ENCODE data around the gene HCFC1.

Gene HCFC1

DNA sequence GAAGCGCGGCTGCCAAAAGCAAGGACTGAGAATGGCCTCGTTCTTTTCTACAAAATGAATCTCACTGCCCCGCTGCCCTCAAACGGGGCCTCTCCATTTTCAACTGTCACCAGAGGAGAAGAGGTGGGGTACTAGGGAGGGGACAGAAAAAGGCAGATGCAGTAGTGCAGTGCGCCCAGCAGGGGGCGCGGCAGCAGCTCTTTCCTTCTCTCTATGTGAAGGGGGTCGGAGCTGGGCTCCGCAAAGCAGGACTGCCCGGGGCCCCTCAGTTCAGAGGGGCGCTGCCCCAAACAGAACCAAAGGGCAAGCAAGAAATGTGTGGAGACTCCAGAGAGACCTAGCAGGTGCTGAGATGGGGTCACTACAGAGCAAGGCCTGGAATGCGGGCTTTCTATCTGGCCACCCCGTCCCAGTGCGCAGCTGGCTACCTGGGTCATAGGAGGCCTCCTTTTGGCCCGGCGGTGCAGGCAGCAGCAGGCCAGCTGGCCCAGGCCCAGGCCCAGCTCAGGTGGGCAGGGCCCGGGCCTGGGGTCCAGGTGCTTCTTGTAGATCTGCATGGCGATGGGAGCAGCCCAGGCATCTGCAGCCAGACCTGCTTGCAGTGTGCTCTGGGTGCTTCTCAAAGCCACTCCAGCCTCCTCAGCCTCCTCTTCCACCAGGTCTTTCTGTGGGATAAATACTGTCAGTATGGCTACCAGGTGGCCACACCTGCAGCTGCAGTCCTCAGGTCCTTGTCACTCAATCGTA lies 42.2 kb upstream of the HCFC1 start:
- Mint-ChIP-seq H3K4me3 (no peak overlapping the region), H3K4me1 (peaks cover 8% of the 10 kb centered on the region), H3K36me3 (ENCODE audit: insufficient read depth) (peaks cover 31% of the 10 kb centered on the region), H3K9me3 (no peaks in the 10 kb centered on the region), H3K27me3 (no peaks in the 10 kb centered on the region), H3K27ac (ENCODE audit: low read depth) (no peak overlapping the region)
- ATAC-seq (replicated peaks; ENCODE audit: extremely low read depth, poor library complexity, severe bottlenecking) (peak; percentile 65), DNase-seq (ENCODE audit: low spot score in 2 of 2) (no peak)

DNA sequence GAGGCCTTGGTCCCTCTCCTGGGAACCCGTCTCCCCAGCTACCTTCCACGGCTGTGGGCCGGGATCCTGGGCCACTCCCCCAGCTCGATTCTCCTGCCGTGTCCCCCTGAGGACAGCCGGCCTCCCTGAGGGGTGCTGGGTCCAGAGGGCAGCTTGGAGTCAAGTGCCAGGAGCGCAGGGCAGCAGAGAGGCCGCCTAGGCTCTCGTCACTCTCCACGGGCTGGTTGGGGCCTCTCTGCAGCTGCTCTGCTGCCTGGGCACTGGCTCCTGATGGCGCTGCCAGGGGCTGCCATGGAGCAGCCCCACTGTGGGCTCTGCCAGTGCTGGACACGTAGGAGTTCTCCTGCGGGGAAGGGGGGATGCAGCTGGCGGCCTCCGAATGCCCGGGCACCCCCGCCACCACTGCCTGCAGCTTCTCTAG lies 41.4 kb upstream of the HCFC1 start:
- no peaks in the 10 kb centered on the region for H3K27me3 Mint-ChIP-seq
- DNase-seq (ENCODE audit: low spot score in 2 of 2), result no peak
- no peak overlapping the region for H3K27ac Mint-ChIP-seq (ENCODE audit: low read depth)
- H3K4me3 Mint-ChIP-seq, result no peak overlapping the region
- peaks cover 5% of the 10 kb centered on the region for H3K4me1 Mint-ChIP-seq
- H3K9me3 Mint-ChIP-seq, result no peaks in the 10 kb centered on the region
- H3K36me3 Mint-ChIP-seq (ENCODE audit: insufficient read depth), result peaks cover 27% of the 10 kb centered on the region
- ATAC-seq (replicated peaks; ENCODE audit: extremely low read depth, poor library complexity, severe bottlenecking), result no peak

DNA sequence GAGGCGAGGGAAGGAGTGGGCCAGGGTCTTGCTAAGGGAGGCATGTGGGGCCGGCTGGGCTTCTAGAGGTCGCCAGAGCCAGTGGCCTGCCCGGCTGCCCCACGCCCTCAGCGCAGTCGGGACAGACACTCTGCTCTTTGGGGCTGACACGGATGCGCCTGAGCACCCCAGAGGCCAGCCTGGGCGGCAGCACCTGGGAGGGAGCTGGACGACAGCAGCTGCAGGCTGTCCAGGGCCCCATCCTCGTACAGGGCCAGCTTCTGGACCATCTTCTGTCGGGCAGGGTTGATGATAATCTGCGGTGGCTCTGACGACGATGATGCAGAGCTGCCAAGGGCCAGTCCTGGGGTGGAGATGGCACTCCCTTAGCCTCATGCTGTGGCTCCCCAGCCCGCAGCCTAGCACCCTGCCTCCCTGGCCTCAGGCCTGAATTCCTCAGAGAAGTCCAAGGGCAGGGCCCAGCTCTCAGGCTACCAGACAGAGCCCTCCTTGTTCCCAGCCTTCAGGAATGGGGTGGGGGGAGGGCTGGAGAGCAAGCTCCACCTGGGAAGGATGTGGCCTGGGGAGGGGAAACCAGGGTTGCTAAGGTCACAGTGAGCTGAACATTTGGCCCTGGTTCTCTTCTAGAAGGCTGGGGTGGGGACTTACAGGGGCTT lies 40.8 kb upstream of the HCFC1 start:
- Mint-ChIP-seq H3K36me3 (ENCODE audit: insufficient read depth) (peaks cover 30% of the 10 kb centered on the region), H3K27ac (ENCODE audit: low read depth) (no peak overlapping the region), H3K4me1 (peaks cover 11% of the 10 kb centered on the region), H3K4me3 (no peak overlapping the region), H3K27me3 (no peaks in the 10 kb centered on the region), H3K9me3 (no peaks in the 10 kb centered on the region)
- ATAC-seq (replicated peaks; ENCODE audit: extremely low read depth, poor library complexity, severe bottlenecking) (no peak), DNase-seq (ENCODE audit: low spot score in 2 of 2) (no peak)

DNA sequence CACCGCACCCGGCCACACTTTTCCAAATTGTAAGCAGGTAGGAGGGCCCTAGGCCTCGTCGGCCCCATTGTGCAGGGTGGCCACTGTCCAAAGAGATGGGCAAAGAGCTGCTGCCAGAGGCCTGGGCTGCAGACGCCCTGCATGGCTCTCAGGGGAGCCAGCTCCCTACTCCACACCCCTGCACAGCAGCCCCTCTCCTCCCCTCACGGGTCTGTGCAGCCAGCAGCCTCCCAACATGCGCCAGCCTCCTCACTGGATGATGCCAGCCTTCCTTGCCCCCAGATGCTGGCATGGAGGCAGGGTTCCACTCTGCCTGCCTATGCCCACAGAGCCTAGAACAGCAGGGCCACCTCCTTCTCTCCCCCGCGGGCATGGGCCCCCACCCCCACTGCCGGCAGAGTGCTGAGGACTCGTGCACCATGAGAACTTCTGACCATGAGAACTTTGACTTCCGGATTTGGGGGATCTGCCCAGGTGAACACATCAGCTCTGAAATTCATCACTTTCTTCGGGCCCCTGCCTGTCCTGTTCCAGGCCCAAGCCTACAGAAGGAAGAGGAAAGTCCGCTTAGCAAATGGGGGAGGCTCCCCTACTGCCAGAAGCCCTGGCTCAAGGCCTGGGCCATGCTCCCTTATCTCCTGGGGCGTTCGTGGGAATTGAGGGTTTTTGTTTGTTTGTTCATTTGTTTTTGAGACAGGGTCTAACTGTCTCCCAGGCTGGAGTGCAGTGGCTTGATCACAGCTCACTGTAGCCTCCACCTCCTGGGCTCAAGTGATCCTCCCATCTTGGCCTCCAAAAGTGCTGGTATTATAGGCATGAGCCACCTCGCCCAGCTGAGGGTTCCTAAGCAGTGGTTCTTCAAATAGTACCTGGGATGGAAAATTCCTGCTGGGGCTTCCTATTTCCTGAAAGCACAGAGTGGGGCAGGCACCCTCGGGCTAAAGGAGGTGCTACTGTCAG lies 40.0 kb upstream of the HCFC1 start:
- ATAC-seq (replicated peaks; ENCODE audit: extremely low read depth, poor library complexity, severe bottlenecking) (no peak), DNase-seq (ENCODE audit: low spot score in 2 of 2) (no peak)
- no peaks in the 10 kb centered on the region for H3K27me3 Mint-ChIP-seq
- no peaks in the 10 kb centered on the region for H3K9me3 Mint-ChIP-seq
- peak overlapping the region; percentile 38 for H3K27ac Mint-ChIP-seq (ENCODE audit: low read depth)
- peaks cover 11% of the 10 kb centered on the region for H3K4me1 Mint-ChIP-seq
- H3K4me3 Mint-ChIP-seq, result no peak overlapping the region
- peaks cover 27% of the 10 kb centered on the region for H3K36me3 Mint-ChIP-seq (ENCODE audit: insufficient read depth)

DNA sequence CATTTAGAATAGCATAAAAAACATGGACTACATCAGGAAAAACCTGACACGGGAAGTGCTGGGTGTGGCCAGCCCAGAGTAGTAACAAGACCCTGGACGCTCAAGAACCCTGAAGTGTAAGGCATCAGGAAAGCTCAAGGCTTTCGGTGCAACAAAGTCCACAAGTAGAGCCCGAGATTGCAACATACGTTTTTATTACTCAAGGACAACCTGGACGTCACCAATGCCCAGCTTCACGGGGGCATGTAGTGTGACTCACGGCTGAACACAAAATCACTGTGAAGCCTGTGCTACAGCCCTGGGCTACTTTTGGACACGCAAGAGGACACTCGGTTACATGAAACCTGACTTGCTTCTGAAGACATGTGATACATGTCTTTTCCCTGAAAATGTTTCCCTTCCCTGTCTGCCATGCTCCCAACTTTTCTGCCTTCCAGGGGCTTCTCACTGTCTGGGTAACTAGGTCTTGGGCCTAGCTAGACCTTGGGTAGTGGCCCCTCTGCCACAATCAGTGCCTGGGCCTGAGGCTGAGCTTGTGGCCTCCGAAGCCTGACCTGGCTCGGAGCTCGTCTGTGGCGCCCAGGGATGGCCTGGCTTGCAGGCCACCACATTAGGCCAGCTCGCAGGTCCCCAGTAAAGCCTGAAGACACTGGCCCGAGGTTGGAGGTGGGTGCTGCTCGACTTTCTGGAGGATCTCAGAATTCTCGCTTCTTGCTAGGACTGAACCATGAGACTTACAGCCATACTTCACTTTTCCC lies 38.9 kb upstream of the HCFC1 start:
- Mint-ChIP-seq H3K27ac (ENCODE audit: low read depth) (no peak overlapping the region), H3K36me3 (ENCODE audit: insufficient read depth) (peaks cover 21% of the 10 kb centered on the region), H3K9me3 (no peaks in the 10 kb centered on the region), H3K4me1 (peaks cover 6% of the 10 kb centered on the region), H3K4me3 (no peak overlapping the region), H3K27me3 (no peaks in the 10 kb centered on the region)
- DNase-seq (ENCODE audit: low spot score in 2 of 2), result no peak
- ATAC-seq (replicated peaks; ENCODE audit: extremely low read depth, poor library complexity, severe bottlenecking), result no peak

DNA sequence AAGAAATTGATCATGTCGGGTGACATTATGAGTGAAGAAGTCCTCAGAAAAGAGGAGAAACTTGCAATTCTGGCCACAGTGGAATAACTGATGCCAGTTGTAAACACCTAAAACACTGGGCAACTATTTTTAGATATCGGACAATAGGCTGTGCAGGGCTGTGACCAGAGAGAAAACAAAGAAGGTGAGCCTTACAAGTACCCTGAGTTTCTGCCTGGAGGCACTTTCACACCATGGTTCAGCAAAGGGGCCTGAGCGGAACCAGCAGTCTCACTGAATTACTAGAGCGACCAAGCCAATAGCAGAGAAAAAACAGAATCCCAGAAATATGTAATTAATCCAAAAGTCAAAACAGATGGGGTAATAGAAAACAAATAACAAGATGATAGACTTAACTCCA lies 36.9 kb upstream of the HCFC1 start:
- Mint-ChIP-seq H3K9me3 (no peaks in the 10 kb centered on the region), H3K4me1 (peaks cover 10% of the 10 kb centered on the region), H3K4me3 (no peak overlapping the region), H3K36me3 (ENCODE audit: insufficient read depth) (peaks cover 12% of the 10 kb centered on the region), H3K27me3 (no peaks in the 10 kb centered on the region), H3K27ac (ENCODE audit: low read depth) (peak overlapping the region; percentile 84)
- no peak for ATAC-seq (replicated peaks; ENCODE audit: extremely low read depth, poor library complexity, severe bottlenecking)
- DNase-seq (ENCODE audit: low spot score in 2 of 2), result no peak

DNA sequence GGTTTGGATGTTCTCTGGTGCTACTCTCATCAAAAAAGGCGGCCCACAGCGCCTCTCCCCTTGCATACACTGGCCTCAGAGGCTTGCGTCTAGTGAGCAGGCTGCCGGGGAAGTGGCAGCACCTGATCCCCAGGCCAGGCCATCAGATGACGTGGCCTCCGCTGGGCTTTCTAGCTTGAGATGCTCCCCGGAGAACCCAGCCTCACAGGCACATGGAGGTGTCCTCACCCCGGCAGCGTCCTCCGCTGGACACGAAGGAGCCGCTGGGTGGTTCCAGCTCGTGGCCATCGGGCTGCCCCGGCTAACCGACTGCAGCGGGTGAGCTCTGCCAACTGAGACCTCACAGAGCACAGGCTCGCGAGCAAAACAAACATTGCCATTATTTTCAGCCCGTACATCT lies 35.3 kb upstream of the HCFC1 start:
- Mint-ChIP-seq H3K4me1 (peaks cover 24% of the 10 kb centered on the region), H3K4me3 (no peak overlapping the region), H3K27ac (ENCODE audit: low read depth) (no peak overlapping the region)

DNA sequence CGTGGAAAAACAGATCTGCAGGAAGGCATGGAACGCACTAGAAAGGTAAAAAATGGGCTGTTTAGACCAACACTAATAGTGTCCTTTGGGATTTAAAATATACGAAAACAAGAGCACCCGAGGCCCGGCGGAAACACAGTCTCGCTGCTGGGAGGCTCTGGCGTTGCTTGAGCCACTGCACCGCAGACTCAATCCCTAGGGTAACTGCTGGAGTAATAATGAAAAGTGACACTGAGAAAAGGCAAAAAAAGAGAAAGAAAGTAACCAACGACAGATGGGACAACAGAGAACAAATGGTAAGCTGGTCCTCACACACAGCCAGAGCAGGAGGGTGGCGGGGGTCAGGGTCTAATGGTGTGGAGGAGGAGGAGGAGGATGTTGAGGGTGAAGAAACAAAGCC lies 32.7 kb upstream of the HCFC1 start:
- Mint-ChIP-seq H3K9me3 (no peaks in the 10 kb centered on the region), H3K4me1 (peaks cover 28% of the 10 kb centered on the region), H3K27me3 (no peaks in the 10 kb centered on the region), H3K27ac (ENCODE audit: low read depth) (no peak overlapping the region), H3K4me3 (no peak overlapping the region), H3K36me3 (ENCODE audit: insufficient read depth) (peaks cover 8% of the 10 kb centered on the region)
- ATAC-seq (replicated peaks; ENCODE audit: extremely low read depth, poor library complexity, severe bottlenecking) (no peak), DNase-seq (ENCODE audit: low spot score in 2 of 2) (no peak)

More for the DNA sequence above, 35.3 kb upstream of the HCFC1 start:
- ATAC-seq (replicated peaks; ENCODE audit: extremely low read depth, poor library complexity, severe bottlenecking) (no peak), DNase-seq (ENCODE audit: low spot score in 2 of 2) (no peak)
- H3K36me3 Mint-ChIP-seq (ENCODE audit: insufficient read depth), result peaks cover 11% of the 10 kb centered on the region
- no peaks in the 10 kb centered on the region for H3K9me3 Mint-ChIP-seq
- no peaks in the 10 kb centered on the region for H3K27me3 Mint-ChIP-seq

DNA sequence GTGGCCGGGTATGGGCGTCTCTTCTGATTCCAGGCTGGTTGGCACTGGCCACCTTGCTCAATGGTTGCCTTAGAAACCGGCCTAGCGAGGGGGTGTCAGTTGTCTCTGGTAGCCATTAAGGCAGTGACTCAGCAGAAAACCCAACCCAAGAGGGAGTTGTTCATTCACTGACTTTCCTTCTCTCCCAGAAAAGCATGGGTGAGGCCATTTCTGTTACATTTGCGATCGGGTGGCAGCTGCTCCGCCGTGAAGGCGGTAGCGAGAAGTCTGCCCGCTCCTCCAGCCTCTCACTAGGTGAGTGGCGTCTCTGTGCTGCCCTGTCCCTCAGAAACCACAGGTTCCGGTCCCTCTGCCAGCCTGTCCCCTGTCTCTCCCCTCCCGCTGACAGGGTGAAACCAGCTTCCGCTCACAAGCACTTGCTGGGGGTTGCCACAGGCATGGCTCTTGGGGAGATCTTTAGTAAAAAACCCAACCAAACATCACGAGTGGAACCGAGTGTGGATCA lies 30.6 kb upstream of the HCFC1 start:
- Mint-ChIP-seq H3K36me3 (ENCODE audit: insufficient read depth) (peaks cover 1% of the 10 kb centered on the region), H3K27me3 (no peaks in the 10 kb centered on the region), H3K9me3 (no peaks in the 10 kb centered on the region), H3K4me1 (peaks cover 22% of the 10 kb centered on the region), H3K4me3 (peak overlapping the region; percentile 74), H3K27ac (ENCODE audit: low read depth) (peak overlapping the region; percentile 78)
- DNase-seq (ENCODE audit: low spot score in 2 of 2), result peak in 1 of 2 donors; percentile 38
- ATAC-seq (replicated peaks; ENCODE audit: extremely low read depth, poor library complexity, severe bottlenecking), result peak; percentile 89

DNA sequence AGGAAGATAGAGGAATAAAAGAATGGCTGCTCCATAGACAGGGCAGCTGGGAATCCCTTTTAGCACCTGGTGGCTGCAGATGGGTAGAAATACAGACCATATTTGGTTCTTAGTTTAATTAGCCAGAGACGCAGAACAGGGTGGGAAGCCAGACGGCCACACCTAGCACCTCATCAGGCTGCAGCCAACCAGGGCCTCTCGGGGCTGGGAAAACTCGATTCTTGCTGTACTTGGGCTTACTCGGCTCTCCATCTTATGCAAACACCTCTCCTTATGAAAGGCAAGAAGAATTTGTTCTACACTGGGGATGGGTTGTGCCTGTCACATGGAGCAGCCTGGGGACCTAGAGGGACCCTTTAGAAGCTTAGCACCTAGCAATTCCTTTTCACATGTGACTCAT lies 28.4 kb upstream of the HCFC1 start:
- Mint-ChIP-seq H3K4me3 (no peak overlapping the region), H3K4me1 (peaks cover 22% of the 10 kb centered on the region), H3K36me3 (ENCODE audit: insufficient read depth) (peaks cover 1% of the 10 kb centered on the region), H3K27ac (ENCODE audit: low read depth) (no peak overlapping the region), H3K9me3 (no peaks in the 10 kb centered on the region), H3K27me3 (no peaks in the 10 kb centered on the region)
- DNase-seq (ENCODE audit: low spot score in 2 of 2), result no peak
- ATAC-seq (replicated peaks; ENCODE audit: extremely low read depth, poor library complexity, severe bottlenecking), result no peak

DNA sequence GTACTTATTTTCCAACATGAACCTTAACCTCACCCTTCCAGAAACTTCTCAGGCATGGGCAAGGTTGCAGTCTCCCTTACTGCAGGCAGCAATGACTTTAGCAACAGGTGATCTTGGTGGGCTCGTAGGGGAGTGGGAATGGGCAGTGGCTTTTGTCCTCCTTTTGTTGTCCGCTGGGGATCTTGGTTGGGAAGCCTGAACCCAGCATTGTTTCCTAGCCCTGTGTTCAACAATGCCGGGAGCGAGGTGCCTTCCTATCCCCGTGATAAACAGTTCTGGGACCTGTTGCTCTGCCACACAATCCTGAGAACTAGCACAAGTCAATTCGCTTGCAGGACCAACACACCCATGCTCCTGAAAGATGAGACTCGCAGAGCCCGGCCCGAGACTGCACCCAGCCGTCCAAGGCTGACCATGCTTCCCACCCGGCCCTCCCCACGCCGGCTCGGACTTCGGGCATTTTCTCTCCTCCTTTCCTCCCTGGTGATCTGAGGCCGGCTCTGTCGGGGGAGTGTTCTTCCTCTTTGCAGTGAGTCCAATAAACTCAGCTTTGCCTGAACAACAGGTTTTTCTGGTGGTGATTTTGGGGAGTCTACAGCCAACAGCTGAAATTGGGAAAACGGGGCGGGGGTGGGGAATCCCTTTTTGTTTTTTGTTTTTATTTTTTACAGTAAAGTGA lies 27.9 kb upstream of the HCFC1 start:
- DNase-seq (ENCODE audit: low spot score in 2 of 2), result no peak

More for the DNA sequence above, 27.9 kb upstream of the HCFC1 start:
- no peak for ATAC-seq (replicated peaks; ENCODE audit: extremely low read depth, poor library complexity, severe bottlenecking)
- Mint-ChIP-seq H3K36me3 (ENCODE audit: insufficient read depth) (peaks cover 1% of the 10 kb centered on the region), H3K4me3 (no peak overlapping the region), H3K27me3 (no peaks in the 10 kb centered on the region), H3K27ac (ENCODE audit: low read depth) (no peak overlapping the region), H3K4me1 (peaks cover 22% of the 10 kb centered on the region), H3K9me3 (no peaks in the 10 kb centered on the region)
